MCF 10A (cell line): ENCODE results near the gene SH3PXD2B. TPM values are rescaled to one million over a fixed set of nuclear protein-coding genes. Genes with fewer than 3 reads are reported as not detected.

Experiments used
- BruUV-seq: library from RNA; stranded (reverse); fragments of 400-500 nt; replicated peaks from 2 replicates; lab custom pipeline; 2021; lab: Mats Ljungman, UMichigan
- CTCF ChIA-PET: fragments of 300-600 bp; sonication (Branson Sonifier 250); formaldehyde crosslinking; extraction: SDS; loops from one replicate; lab custom pipeline; 2021; ENCODE audit warnings: antibody characterized with exemption, inconsistent platforms; lab: Yijun Ruan, JAX
- POLR2A ChIA-PET: fragments of 300-600, 350-650 bp; sonication (Branson Sonifier 250); formaldehyde crosslinking; extraction: SDS; loops from one replicate; lab custom pipeline; 2020; ENCODE audit warnings: antibody characterized with exemption, inconsistent platforms; lab: Yijun Ruan, JAX
- DNase-seq: peaks from one replicate; pipeline ENCODE4 v3.0.0-alpha.2; 2018; ENCODE audit not compliant: unreplicated experiment
- H3K27ac Mint-ChIP-seq: one replicate; pipeline ENCODE4 v1.8.0; 2022; ENCODE audit warnings: mild to moderate bottlenecking, low read depth, mixed read lengths; ENCODE audit not compliant: unreplicated experiment
- H3K27me3 Mint-ChIP-seq: one replicate; pipeline ENCODE4 v1.8.0; 2022; ENCODE audit warnings: mixed read lengths; ENCODE audit not compliant: insufficient read depth, unreplicated experiment
- H3K36me3 Mint-ChIP-seq: one replicate; pipeline ENCODE4 v1.8.0; 2022; ENCODE audit warnings: mild to moderate bottlenecking, moderate library complexity, mixed read lengths; ENCODE audit not compliant: insufficient read depth, unreplicated experiment
- H3K4me1 Mint-ChIP-seq: one replicate; pipeline ENCODE4 v1.8.0; 2022; ENCODE audit warnings: mixed read lengths; ENCODE audit not compliant: insufficient read depth, unreplicated experiment
- H3K4me3 Mint-ChIP-seq: one replicate; pipeline ENCODE4 v1.8.0; 2022; ENCODE audit warnings: mild to moderate bottlenecking, moderate library complexity, mixed read lengths; ENCODE audit not compliant: unreplicated experiment
- H3K9me3 Mint-ChIP-seq: one replicate; pipeline ENCODE4 v1.8.0; 2022; ENCODE audit warnings: mixed read lengths; ENCODE audit not compliant: unreplicated experiment
- CTCF ChIP-seq: fragments of 200-600 bp; IDR thresholded peaks from one replicate; pipeline ENCODE4 v1.8.0; 2022; ENCODE audit warnings: antibody characterized with exemption, mild to moderate bottlenecking; ENCODE audit not compliant: unreplicated experiment
- intact Hi-C: fragments of 100-400 bp; cut with micrococcal nuclease; formaldehyde crosslinking; loops from 2 replicates; pipeline ENCODE4 v1.14.1; 2022
- total RNA-seq: library from RNA; stranded (reverse); gene quantifications from 2 replicates; pipeline ENCODE4 v1.2.3, GENCODE V29; 2022

Gene SH3PXD2B
- total RNA-seq, 1 experiment from 2014 or later, result 34.1 TPM

- Mint-ChIP-seq H3K36me3 (peaks cover 58% of the 10 kb centered on the region), H3K9me3 (no peaks in the 10 kb centered on the region), H3K27me3 (no peaks in the 10 kb centered on the region), H3K4me1 (peaks cover 31% of the 10 kb centered on the region), H3K4me3 (no peak overlapping the region), H3K27ac (peak overlapping the region; percentile 55)
- no TSS peak for BruUV-seq
- ChIA-PET POLR2A (interaction anchor here (1.5 to 2.6 kb wide), 3 partner anchors 10 to 903 kb away, joined by 3 to 9 read pairs (median 8); partner anchors contain the start of gene STC2), CTCF (interaction anchor here (0.5 to 8.8 kb wide), 3 partner anchors 13 to 26 kb away, joined by 3 to 83 read pairs (median 4); no protein-coding TSS in a partner anchor)
- intact Hi-C loops, result no loop called here
- no peak for TF ChIP-seq CTCF
- DNase-seq, result no peak
These were observed 29.5 kb downstream of the SH3PXD2B start for GRCh38 chr5:172424808-172425207.

GRCh38 chr5:172424111-172424490, 30.2 kb downstream of the SH3PXD2B start:
- DNase-seq, result no peak
- ChIA-PET POLR2A (interaction anchor here (0.6 to 2.6 kb wide), 5 partner anchors 10 to 904 kb away, joined by 3 to 9 read pairs (median 4); partner anchors contain the start of gene STC2), CTCF (interaction anchor here (1.0 to 8.8 kb wide), 4 partner anchors 10 to 27 kb away, joined by 4 to 83 read pairs (median 4); no protein-coding TSS in a partner anchor)
- Mint-ChIP-seq H3K4me1 (peaks cover 31% of the 10 kb centered on the region), H3K4me3 (no peak overlapping the region), H3K36me3 (peaks cover 58% of the 10 kb centered on the region), H3K9me3 (no peaks in the 10 kb centered on the region), H3K27me3 (no peaks in the 10 kb centered on the region), H3K27ac (peak overlapping the region; percentile 10)
- intact Hi-C loops, result no loop called here
- BruUV-seq, result no TSS peak
- no peak for TF ChIP-seq CTCF

DNA sequence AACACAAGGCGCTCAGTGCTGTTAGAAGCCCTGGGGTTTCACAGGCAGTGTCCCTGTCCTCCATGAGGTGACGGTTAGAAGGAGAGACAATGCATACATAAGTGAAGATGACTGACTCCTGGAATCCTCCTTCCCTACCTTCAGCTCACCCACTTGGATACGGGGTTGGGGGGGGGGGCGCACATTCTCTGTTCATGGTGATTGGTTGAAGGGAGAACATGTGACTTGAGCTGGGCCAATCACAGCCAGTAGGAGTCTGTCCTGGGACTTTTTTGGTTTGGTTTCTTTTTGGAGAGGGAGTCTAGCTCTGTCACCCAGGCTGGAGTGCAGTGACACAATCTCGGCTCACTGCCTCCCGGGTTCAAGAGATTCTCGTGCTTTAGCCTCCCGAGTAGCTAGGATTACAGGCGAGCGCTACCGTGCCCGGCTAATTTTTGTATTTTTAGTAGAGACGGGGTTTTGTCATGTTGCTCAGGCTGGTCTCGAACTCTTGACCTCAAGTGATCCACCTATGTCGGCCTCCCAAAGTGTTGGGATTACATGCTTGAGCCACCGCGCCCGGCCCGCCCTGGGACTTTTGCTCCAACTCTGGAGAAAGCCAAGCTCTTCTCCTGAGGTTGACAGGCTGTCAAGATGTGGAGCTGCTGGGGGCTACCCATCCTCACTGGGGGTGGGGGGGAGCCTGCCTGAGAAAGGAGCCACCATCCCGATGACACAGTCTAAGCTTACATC, 30.8 kb downstream of the SH3PXD2B start:
- peaks cover 32% of the 10 kb centered on the region for H3K4me1 Mint-ChIP-seq
- BruUV-seq, result no TSS peak
- H3K9me3 Mint-ChIP-seq, result no peaks in the 10 kb centered on the region
- POLR2A ChIA-PET, result interaction anchor here (0.6 to 2.6 kb wide), 4 partner anchors 10 to 904 kb away, joined by 3 to 8 read pairs (median 4); partner anchors contain the start of gene STC2
- H3K27me3 Mint-ChIP-seq, result no peaks in the 10 kb centered on the region
- no peak overlapping the region for H3K4me3 Mint-ChIP-seq
- intact Hi-C loops, result no loop called here
- TF ChIP-seq CTCF, result no peak
- no peak for DNase-seq
- H3K36me3 Mint-ChIP-seq, result peaks cover 58% of the 10 kb centered on the region
- CTCF ChIA-PET, result interaction anchor here (1.0 to 8.8 kb wide), 4 partner anchors 9 to 28 kb away, joined by 4 to 83 read pairs (median 4); no protein-coding TSS in a partner anchor
- peak overlapping the region; percentile 10 for H3K27ac Mint-ChIP-seq

GRCh38 chr5:172422255-172422654, 32.1 kb downstream of the SH3PXD2B start:
- TF ChIP-seq CTCF, result no peak
- no peaks in the 10 kb centered on the region for H3K9me3 Mint-ChIP-seq
- H3K4me1 Mint-ChIP-seq, result peaks cover 45% of the 10 kb centered on the region
- no peak for DNase-seq
- no peak overlapping the region for H3K4me3 Mint-ChIP-seq
- intact Hi-C loops, result no loop called here
- peaks cover 51% of the 10 kb centered on the region for H3K36me3 Mint-ChIP-seq
- ChIA-PET CTCF (interaction anchor here (0.6 to 8.8 kb wide), 3 partner anchors 12 to 29 kb away, joined by 3 to 83 read pairs (median 4); no protein-coding TSS in a partner anchor), POLR2A (interaction anchor here (0.6 to 13.6 kb wide), 9 partner anchors 10 to 140 kb away, joined by 3 to 305 read pairs (median 9); partner anchors contain the start of gene UBTD2)
- BruUV-seq, result no TSS peak
- no peak overlapping the region for H3K27ac Mint-ChIP-seq
- H3K27me3 Mint-ChIP-seq, result no peaks in the 10 kb centered on the region
